ENCODE results near the gene EHD2.
"Not testable (repeated sequence)": the region's sequence is repeated elsewhere in the genome, so short reads cannot be mapped to it uniquely, and the experiment has no call there.

GRCh38 chr19:47764705-47765104 is 51.5 kb downstream of the EHD2 start:
- not testable (repeated sequence) for TF ChIP-seq CTCF, POLR2A (IDR thresholded peaks at IDR 0.05)
